RPMI7951 (cell line): Measurements from ENCODE around the gene NRSN1. TPM values are rescaled to one million over a fixed set of nuclear protein-coding genes. Genes with fewer than 3 reads are reported as not detected.
A peak's percentile ranks its signal among the peaks of the same experiment; 100 is the strongest.

Experiments used
- DNase-seq: peaks from one replicate; pipeline ENCODE4 v3.0.0-alpha.2; 2012; ENCODE audit warnings: low read depth
- total RNA-seq: library from RNA; depleted of rRNA; stranded (reverse); fragments of >200 nt; shearing (Covaris generic); gene quantifications from 2 replicates; pipeline ENCODE4 v1.2.3, GENCODE V29; 2014; rRNA removed

The NRSN1 gene, protein sequence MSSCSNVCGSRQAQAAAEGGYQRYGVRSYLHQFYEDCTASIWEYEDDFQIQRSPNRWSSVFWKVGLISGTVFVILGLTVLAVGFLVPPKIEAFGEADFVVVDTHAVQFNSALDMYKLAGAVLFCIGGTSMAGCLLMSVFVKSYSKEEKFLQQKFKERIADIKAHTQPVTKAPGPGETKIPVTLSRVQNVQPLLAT
- not detected in 2 replicates for total RNA-seq

- DNase-seq = no peak
Measured at GRCh38 chr6:24125980-24126379, at the start of gene NRSN1. Gene NRSN1 (plus strand): TSS chr6:24126215. CDS start chr6:24134328, 8,113 bp downstream.

- peak; percentile 1 for DNase-seq
Measured at GRCh38 chr6:24078200-24078599, 47.8 kb upstream of the NRSN1 start.

DNA sequence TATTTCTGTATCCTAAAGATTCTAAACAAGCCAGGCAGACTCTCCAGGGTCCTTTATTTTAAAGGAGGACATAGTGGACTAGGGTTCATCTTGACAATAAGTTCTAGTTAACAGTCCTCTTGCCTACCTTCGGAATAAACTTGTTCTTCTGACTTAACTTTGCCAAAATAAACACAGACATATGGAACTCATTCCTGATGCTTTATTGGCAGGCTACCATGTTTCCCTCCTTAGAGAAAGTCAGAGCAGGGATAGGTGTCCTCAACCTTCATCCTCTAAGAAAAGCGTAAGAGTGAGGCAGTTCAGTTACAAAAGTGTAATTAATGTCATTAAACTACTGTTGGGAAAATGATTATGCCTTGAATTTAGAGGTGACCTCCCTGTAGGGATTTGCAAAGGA lies 46.9 kb upstream of the NRSN1 start:
- no peak for DNase-seq

GRCh38 chr6:24080711-24081110 lies 45.3 kb upstream of the NRSN1 start:
- no peak for DNase-seq

GRCh38 chr6:24089736-24090135 lies 36.3 kb upstream of the NRSN1 start:
- no peak for DNase-seq

GRCh38 chr6:24092407-24092806 lies 33.6 kb upstream of the NRSN1 start:
- DNase-seq = no peak

DNA sequence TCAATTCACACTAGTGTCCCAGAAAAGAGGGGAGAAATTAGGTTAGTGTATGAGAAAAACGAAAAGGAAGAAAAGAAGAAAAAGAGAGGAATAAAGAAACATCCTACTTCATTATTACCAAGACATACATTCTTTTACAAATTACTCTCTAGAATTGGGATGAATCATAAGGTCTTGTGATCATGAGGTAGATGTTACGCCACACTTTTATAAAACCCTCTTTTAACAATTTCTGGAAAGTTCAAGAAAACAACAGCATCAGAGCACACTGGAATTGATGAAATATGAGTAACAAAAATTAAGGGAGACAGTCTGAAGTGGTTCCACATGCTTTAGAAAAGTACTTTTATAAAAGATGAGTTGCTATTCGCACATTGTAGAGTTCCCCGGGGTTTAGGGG lies 32.6 kb upstream of the NRSN1 start:
- no peak for DNase-seq

GRCh38 chr6:24099181-24099580 lies 26.8 kb upstream of the NRSN1 start:
- DNase-seq = no peak

DNA sequence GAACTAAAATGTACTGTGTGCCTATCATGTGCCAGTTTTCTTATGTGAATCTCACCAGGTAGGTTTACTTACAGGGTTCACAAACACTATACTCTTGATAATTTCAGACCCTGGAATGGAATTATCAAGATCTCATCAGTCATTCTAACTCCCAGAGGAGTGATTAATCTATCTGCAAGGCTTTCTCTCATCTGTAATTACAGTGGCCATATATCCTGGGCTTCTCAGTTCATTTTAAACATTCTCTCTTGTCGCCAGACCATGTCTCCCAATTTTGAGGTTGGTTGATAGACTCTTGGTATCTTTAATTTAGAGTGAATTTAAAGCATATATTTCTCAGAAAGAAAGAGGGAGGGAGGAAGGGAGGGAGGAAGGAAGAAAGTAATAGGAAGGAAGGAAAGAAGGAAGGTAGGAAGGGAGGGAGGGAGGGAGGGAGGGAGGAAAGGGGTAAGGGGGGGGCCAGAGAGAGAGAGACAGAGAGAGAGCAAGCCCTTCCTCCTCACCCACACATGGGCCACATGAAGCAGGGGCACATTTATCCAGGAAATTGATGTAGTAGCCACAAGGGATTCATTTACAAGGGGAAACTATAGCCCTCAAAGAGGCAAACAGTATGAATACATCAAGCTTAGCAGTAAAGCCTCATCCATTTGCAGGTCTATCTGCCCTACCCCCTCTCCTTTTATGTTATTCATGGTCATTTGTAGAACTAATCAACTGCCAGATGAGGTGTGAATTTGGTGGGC lies 25.8 kb upstream of the NRSN1 start:
- DNase-seq = no peak

DNA sequence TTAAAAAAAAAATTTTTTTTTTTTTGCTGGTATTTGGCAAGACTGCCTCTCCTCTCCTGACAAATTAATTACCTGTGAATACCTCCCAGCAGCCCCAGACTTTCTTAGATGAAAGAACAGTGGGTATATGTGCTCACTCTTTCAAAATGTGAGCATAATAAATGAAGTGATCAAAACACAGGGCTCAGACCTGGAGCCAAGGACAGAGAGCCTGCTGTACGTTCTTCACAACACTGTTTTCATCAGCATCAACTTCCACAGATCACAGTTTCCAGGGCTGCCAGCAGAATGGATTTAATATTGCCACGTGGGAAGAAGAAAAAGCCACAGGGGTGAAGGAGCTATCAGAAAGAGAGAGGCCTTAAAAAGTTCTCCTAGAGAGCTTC lies 25.3 kb upstream of the NRSN1 start:
- DNase-seq = no peak

DNA sequence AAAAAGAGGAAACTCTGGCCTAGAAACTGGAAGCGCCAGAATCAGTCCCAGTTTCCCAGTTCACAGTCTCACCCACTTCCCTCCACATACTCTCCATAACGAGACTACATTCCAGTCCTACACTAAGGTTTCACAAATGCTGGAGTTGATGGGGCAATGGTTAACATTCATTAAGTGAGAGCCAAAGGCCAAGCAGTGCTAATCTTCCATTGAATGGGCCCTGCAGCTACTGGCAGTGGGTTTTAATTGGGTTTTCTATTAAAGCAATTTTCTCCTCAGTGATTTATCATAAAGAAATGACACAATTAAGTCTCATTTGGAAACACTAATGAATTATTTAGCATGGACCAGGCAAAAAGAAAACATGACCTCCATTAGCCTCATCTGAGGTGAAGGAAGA lies 20.8 kb upstream of the NRSN1 start:
- DNase-seq = no peak

- no peak for DNase-seq
Measured at GRCh38 chr6:24106291-24106690, 19.7 kb upstream of the NRSN1 start.

DNA sequence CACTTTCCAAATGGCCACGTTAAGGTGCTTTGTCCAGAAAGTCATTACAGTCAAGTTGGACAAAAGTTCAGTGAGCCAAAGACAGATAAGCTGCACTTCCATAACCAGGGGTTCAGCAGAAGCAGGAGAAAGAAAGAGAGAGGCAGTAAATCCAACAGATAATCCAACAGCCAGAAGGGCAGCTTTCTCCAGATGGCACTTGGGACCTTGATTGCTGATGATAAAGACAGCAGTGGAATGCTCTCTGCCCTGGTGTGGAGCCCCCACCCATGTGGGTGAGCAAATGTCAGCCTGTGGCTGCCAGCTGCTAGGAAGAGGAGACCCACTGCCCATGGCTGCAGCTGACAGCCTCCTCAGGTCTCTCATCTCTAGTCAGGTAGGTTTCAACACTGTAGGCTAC lies 18.7 kb upstream of the NRSN1 start:
- DNase-seq = no peak

GRCh38 chr6:24108056-24108455 lies 18.0 kb upstream of the NRSN1 start:
- DNase-seq = no peak

DNA sequence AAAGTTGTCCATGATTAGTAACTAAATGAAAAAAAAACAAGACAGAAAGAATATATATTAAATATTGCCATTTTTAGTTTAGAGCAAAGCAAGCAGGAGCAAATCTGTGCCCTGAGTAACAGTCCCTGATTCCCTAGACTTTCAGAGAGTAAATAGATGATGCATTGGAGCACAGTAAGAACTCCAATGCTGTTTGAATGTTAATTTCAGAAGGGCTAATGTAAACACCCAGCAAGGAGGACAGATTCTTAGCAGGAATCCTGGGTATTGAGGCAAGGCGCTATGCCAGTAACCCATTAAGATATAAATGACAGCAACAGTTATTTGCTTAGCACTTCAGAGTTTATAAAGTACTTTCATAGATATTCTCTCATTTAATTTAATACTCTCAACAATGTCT lies 15.6 kb upstream of the NRSN1 start:
- no peak for DNase-seq

GRCh38 chr6:24113891-24114290 lies 12.1 kb upstream of the NRSN1 start:
- DNase-seq = no peak

GRCh38 chr6:24117021-24117420 lies 9.0 kb upstream of the NRSN1 start:
- DNase-seq = no peak

GRCh38 chr6:24122139-24122538 lies 3.9 kb upstream of the NRSN1 start:
- DNase-seq = no peak

- DNase-seq = peak; percentile 36
Measured at GRCh38 chr6:24126586-24127192, 674 bp downstream of the NRSN1 start.

DNA sequence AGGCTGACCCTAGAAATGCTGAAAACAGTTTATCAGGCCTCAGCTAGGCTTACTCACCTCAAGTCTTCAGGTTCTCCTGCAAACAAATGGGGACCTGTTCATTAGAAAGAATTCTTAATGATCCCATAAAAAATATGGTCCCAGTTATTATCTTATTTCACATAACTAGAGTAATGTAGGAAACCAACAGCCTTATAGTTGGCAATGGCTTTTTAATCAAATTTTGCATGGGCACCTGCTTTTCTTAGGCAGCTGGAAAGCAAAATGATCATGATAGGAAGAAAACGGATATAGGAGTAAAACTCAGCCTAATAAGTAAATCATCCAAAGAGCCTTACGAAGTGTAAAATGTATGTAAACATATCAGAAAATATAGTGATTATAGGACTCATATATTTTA lies 1.3 kb downstream of the NRSN1 start:
- DNase-seq = no peak

DNA sequence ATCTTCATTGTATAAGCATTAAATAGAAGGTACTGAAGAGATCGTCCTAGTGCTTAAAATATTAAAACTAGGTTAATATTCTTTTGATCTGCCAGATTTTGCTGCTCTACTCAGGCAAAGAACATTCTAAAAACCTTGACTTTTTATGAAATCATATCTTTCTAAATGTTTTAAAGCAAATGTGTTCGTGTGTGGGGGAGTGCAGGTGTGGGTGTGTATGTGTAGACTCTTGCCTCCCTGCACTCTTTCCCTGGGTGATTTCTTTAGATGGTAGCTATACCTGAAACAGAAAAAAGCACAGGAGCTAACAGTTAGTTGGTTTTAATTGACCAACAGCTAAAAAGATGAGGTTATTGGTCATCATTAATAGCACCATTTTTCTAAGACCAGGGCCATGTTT lies 5.7 kb downstream of the NRSN1 start:
- no peak for DNase-seq

- DNase-seq = no peak
Measured at GRCh38 chr6:24139080-24139479, 13.1 kb downstream of the NRSN1 start.

- DNase-seq = no peak
Measured at GRCh38 chr6:24139639-24140038, 13.6 kb downstream of the NRSN1 start.
